Heart left ventricle (tissue), 16 donors: ENCODE measurements around the gene OR2AG1. TPM values are rescaled to one million over a fixed set of nuclear protein-coding genes. Genes with fewer than 3 reads are reported as not detected.

Experiments used
- ATAC-seq, 4 donors: fragments of 200-7000 bp; cut with Tn5 transposase; one replicate each; pipeline ENCODE4 v1.9.1; 2020 to 2022; ENCODE audit warnings: moderate library complexity in 4 of 4, mild to moderate bottlenecking in 3 of 4, moderate number of reproducible peaks in 1 of 4
- DNase-seq, 5 donors: peaks; one replicate each; pipeline ENCODE4 v3.0.0-alpha.2; 2020
- H3K27ac ChIP-seq, 12 donors: fragments of 200-600 bp; sonication (generic) in 4 of 12; one replicate each; pipeline versions ENCODE4 v1.5.0 to v1.8.0; 2016 to 2022; ENCODE audit warnings: mild to moderate bottlenecking in 2 of 12
- H3K27me3 ChIP-seq, 9 donors: fragments of 200-600 bp; sonication (generic) in 2 of 9; one replicate each; pipeline versions ENCODE4 v1.5.1 to v1.8.0; 2016 to 2022; ENCODE audit warnings: mild to moderate bottlenecking in 3 of 9
- H3K36me3 ChIP-seq, 9 donors: fragments of 200-600 bp; sonication (generic) in 2 of 9; one replicate each; pipeline versions ENCODE4 v1.5.0 to v1.8.0; 2018 to 2022; ENCODE audit warnings: mild to moderate bottlenecking in 2 of 9
- H3K4me1 ChIP-seq, 12 donors: fragments of 200-600 bp; sonication (generic) in 4 of 12; one replicate each; pipeline versions ENCODE4 v1.5.0 to v1.8.0; 2016 to 2022; ENCODE audit warnings: mild to moderate bottlenecking in 3 of 12
- H3K4me3 ChIP-seq, 12 donors: fragments of 200-600 bp; sonication (generic) in 4 of 12; one replicate each; pipeline versions ENCODE4 v1.5.0 to v1.8.0; 2017 to 2022; ENCODE audit warnings: mild to moderate bottlenecking in 9 of 12, moderate library complexity in 4 of 12
- H3K9me3 ChIP-seq, 12 donors: fragments of 200-600 bp; sonication (generic) in 4 of 12; one replicate each; pipeline versions ENCODE4 v1.5.0 to v1.8.0; 2016 to 2022; ENCODE audit warnings: mild to moderate bottlenecking in 1 of 12
- CTCF ChIP-seq, 12 donors: fragments of 200-600 bp; sonication (generic) in 4 of 12; IDR thresholded peaks; one replicate each; pipeline versions ENCODE4 v1.5.0 to v1.8.0; 2018 to 2022; ENCODE audit warnings: antibody characterized with exemption in 12 of 12, mild to moderate bottlenecking in 5 of 12
- POLR2A ChIP-seq, 2 donors: fragments of 450-650 bp; IDR thresholded peaks; one replicate each; pipeline ENCODE4 v1.6.1; 2017; ENCODE audit warnings: antibody characterized with exemption in 2 of 2, mild to moderate bottlenecking in 2 of 2, moderate library complexity in 2 of 2
- WGBS, 4 donors: extraction: QIAGEN DNeasy Blood & Tissue Kit in 2 of 4; methylation state at CpG; one replicate each; pipeline versions ENCODE4 v1.1.5 to v1.1.7; 2013 to 2018; 5-methylcytosine and 5-hydroxymethylcytosine counted together
- intact Hi-C, 10 donors: fragments of 100-400 bp; cut with DNase I; formaldehyde crosslinking; loops; one replicate each; pipeline versions ENCODE4 v1.11.1 to v1.14.2; 2022
- polyA plus RNA-seq, 2 donors: library from polyadenylated mRNA; stranded (reverse); fragments of 200-250 nt; gene quantifications; one replicate each; pipeline ENCODE4 v1.2.3, GENCODE V29; 2013
- total RNA-seq, 9 donors: library from RNA; depleted of rRNA in 2 of 9; stranded (reverse); fragments of >200 nt in 2 of 9; fragmentation: NEBNext Ultra II Directional in 3 of 9; extraction: Animal tissue kit (Norgen Biotek cat#: 25700) in 3 of 9; gene quantifications; one replicate each; pipeline versions ENCODE4 v1.1.0 to v1.2.4, GENCODE V29; 2016 to 2023
- donor health status: ischemic (EF 13 %, LVEDD 7.1; RV severe dilation, severe dysfunction).
- donor health status: healthy with polysubstance abuse.
- donor health status: DM: no; HTN: yes; CAD: no.
- donor health status: DM: no; HTN: no; CAD: no.
- donor health status: ischemic (EF 25% LVEDD 6.9; RV normal size, moderate dysfunction).
- donor health status: ischemic (EF 25% LVEDD 5.7; RV mildly dilated, moderate dysfunction).
- donor health status: healthy.
- donor health status: DM: yes; HTN: yes; CAD: no.
- donor health status: ischemic (EF 35%, LVEDD 5.7; RV mildly dilated, moderate dysfunction).
- donor health status: nonischemic (EF 11% LVEDD 7.7; RV severe dilation, severe dysfunction).
- donor health status: DM: yes; HTN: yes; CAD: no.
- donor health status: PGD.
- donor health status: ischemic (EF 29% LVEDD 5.4; RV normal size, mild dysfunction).
- donor health status: nonischemic (EF 23%, LVEDD 6.1; RV moderate dilation, normal function).

OR2AG1 gene
- total and polyA plus RNA-seq, 11 donors, result not detected

DNA sequence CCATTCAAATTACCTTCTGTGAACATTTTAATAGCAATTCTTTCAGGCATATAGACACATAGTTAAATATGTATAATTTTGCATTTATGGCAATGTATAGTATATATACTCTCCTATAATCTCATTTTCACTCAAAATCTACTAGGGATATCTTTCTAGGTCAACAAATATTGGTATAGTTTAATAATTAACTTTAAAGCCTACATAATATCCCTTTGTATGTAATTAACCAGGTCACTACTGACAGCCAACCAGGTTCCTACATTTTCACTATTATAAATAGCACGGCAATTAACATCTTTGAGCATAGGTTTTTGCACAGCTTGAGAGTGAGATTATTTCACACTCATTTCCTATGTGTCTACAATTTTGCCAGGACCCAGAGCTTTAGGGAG, 26.9 kb upstream of the OR2AG1 start:
- Histone ChIP-seq H3K27ac (no peak overlapping the region), H3K27me3 (no peaks in the 10 kb centered on the region), H3K4me1 (no peaks in the 10 kb centered on the region), H3K36me3 (no peaks in the 10 kb centered on the region), H3K4me3 (no peak overlapping the region), H3K9me3 (no peaks in the 10 kb centered on the region)
- intact Hi-C loops, result loop anchor here in 8 of 10 donors (2.0 to 10.0 kb wide), 7 partner anchors 17 to 379 kb away; no protein-coding TSS in a partner anchor
- DNase-seq, result no peak
- 89 to 95% (median 93%) methylated on average over 1 of the region's 1 CpG for WGBS, 4 donors
- no peak for ATAC-seq
- TF ChIP-seq POLR2A (IDR thresholded peaks at IDR 0.05) (no peak), CTCF (IDR thresholded peaks at IDR 0.05) (no peak)

DNA sequence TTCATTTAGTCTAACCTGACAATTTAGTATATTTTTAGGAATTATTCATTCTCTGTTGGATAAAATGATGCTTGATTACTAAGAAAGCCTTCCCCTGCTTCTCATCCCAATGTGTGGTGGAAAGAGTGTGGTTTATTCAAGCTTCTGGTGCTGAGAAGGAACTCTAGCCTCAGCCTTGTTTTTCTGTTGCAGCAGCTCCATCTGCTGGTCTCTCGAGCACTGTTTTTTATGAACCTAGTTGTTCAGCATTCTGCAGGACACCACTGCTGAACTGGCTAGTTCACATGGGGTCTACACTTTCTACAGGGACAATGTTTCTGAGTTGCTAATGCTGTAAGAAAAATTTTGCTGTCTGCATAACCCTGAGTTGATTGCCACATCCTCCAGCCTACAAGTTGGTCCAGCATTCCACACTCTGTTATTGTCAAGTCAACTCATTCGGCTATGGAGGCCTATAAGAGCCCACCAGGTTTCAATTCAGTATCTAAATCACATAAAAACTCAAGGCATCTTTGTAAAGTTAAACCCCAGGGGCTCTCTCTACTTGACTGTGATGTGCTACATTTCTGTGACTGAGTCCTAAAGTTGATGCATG, 25.4 kb upstream of the OR2AG1 start:
- peaks cover 0 to under 1% (median 0%) of the 10 kb centered on the region in 12 donors for H3K9me3 ChIP-seq
- intact Hi-C loops, result loop anchor here in 8 of 10 donors (2.0 to 10.0 kb wide), 7 partner anchors 19 to 380 kb away; no protein-coding TSS in a partner anchor
- peak in 3 of 4 donors; percentile 63 to 75 (median 74) for ATAC-seq
- no peak overlapping the region for H3K4me3 ChIP-seq
- H3K36me3 ChIP-seq, result no peaks in the 10 kb centered on the region
- TF ChIP-seq POLR2A (IDR thresholded peaks at IDR 0.05), result no peak
- peak; percentile 41 to 77 (median 64) for TF ChIP-seq CTCF (IDR thresholded peaks at IDR 0.05)
- H3K4me1 ChIP-seq, result no peaks in the 10 kb centered on the region
- WGBS, 4 donors, result 46 to 50% (median 49%) methylated on average over 2 of the region's 2 CpGs
- no peak overlapping the region for H3K27ac ChIP-seq
- H3K27me3 ChIP-seq, result no peaks in the 10 kb centered on the region
- peak in 4 of 5 donors; percentile 36 to 62 (median 49) for DNase-seq

DNA sequence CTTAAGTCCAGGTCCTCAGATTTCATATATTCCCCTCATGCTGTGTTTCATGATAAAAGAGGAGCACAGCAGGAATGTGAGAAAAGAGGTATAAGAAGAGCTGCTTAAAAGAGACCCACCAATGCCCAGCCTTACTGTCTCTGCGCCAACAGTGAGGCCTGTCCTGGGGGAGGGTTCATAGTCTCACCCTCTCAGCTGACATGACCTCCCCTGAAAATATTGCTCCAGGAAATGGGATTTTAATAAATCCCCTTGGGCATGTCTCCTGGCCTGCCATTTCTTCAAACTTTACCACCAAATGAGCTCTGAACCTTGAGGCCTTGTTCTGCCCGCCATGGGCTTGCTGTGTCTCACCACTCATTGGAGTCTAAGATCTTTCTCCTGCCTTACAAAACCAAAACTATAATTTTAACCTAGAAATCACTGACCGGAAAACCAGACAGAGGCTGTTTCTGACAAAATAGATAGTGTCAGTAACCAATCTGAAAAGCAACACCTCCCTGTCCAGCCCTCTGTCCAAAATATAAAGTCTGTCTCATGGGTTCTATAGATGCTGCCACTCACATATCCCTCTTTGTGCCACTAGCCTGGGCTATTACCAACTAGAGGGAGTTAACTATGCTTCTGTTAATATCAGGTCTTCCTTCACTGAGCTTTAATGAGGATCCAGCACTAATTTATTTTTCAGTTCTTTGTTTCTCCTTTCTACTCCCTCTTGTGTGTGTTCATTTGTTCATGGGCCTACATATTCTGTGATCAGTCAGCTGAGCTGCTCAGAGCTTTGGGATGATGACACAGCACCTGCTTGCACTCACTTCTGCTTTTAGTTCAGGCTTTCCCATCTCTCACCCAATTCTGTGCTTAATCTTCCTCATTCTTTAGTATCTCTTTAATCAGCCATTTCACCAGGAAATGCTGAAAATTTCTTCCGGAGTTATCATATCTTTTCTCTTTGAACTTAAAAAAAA, 10.6 kb upstream of the OR2AG1 start, which contains the start of gene OR2AG2:
Gene OR2AG2, minus strand, starts transcription at position 51 of the 968 bp plus-strand sequence. CDS start 3,019 bp downstream, outside the sequence.
- no peak for TF ChIP-seq POLR2A (IDR thresholded peaks at IDR 0.05)
- no peak for TF ChIP-seq CTCF (IDR thresholded peaks at IDR 0.05)
- Histone ChIP-seq H3K36me3 (no peaks in the 10 kb centered on the region), H3K9me3 (no peaks in the 10 kb centered on the region), H3K27ac (peak within 1 kb of the TSS in 1 of 12 donors; percentile 69), H3K4me1 (no peaks in the 10 kb centered on the region), H3K27me3 (no peaks in the 10 kb centered on the region), H3K4me3 (no peak within 1 kb of the TSS)
- peak in 1 of 5 donors; percentile 25 for DNase-seq
- ATAC-seq, result peak in 2 of 4 donors; percentile 66 to 69
- 60 to 85% (median 74%) methylated on average over 3 to 4 of the region's 4 CpGs for WGBS, 4 donors
- intact Hi-C loops, result no loop called here

- no peak for TF ChIP-seq CTCF (IDR thresholded peaks at IDR 0.05)
- no peak for TF ChIP-seq POLR2A (IDR thresholded peaks at IDR 0.05)
- Histone ChIP-seq H3K27me3 (no peaks in the 10 kb centered on the region), H3K4me1 (no peaks in the 10 kb centered on the region), H3K4me3 (no peak overlapping the region), H3K9me3 (no peaks in the 10 kb centered on the region), H3K36me3 (no peaks in the 10 kb centered on the region), H3K27ac (no peak overlapping the region)
- intact Hi-C loops, result no loop called here
- no peak for ATAC-seq
- no peak for DNase-seq
These were observed 4.3 kb upstream of the OR2AG1 start for GRCh38 chr11:6778518-6778917.
